Stimulated activated CD8-positive, alpha-beta memory T cell treated with anti-CD3 and anti-CD28 coated beads, Interleukin-7, amount 100 ng/mL, for 1 hour (primary cell): Measurements from ENCODE around the gene RXFP1.
"Not testable (repeated sequence)": the region's sequence is repeated elsewhere in the genome, so short reads cannot be mapped to it uniquely, and the experiment has no call there.

Source experiments
- DNase-seq, 2 donors: peaks; one replicate each; pipeline ENCODE4 v3.0.0-alpha.2; 2020; ENCODE audit warnings: low read depth in 2 of 2

The RXFP1 gene

DNA sequence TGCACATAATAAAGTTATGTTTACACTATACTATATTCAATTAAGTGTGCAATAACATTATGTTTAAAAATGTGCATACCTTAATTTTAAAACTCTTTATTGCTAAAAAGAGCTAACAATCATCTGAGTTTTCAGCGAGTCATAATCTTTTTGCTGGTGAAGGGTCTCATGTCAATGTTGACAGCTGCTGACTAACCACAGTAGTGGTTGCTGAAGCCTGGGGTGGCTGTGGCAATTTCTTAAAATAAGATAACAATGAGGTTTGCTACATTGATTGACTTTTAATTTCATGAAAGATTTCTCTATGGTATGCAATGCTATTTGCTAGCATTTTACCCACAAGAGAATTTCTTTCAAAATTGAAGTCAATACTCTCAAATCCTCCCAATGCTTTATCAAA, 91.4 kb downstream of the RXFP1 start:
- DNase-seq, result no peak

DNA sequence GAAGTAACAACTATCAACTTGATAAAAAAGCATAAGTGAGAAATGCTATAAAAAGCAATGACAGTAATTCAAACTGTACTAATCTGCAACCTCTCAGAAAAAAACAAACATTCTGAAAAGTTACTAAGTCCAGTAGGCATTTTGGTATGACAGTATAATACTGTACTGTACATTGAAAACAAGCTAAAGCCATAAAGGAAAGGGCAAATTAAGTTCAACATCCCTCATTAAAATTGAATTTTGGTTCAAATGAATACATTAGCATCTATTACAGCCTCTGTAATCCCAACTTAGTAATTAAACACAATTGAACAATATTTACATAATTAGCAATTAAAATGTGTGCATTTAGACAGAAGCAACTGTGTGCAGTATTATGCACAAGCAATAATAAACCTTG, 96.3 kb downstream of the RXFP1 start:
- DNase-seq, result no peak

DNA sequence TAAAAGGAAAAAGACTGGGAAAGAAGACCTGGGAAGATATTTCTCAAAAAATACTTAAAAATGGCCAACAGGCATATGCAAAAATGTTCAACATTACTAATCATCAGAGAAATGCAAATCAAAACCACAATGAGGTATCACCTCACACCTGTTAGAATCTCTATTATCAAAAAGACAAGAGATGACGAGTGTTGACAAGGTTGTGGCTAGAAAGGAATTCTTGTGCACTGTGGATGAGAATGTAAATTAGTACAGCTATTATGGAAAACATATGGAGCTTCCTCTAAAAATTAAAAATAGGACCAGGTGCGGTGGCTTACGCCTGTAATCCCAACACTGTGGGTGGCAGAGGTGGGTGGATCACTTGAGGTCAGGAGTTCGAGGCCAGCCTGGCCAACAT, 100.0 kb downstream of the RXFP1 start:
- no peak for DNase-seq

DNA sequence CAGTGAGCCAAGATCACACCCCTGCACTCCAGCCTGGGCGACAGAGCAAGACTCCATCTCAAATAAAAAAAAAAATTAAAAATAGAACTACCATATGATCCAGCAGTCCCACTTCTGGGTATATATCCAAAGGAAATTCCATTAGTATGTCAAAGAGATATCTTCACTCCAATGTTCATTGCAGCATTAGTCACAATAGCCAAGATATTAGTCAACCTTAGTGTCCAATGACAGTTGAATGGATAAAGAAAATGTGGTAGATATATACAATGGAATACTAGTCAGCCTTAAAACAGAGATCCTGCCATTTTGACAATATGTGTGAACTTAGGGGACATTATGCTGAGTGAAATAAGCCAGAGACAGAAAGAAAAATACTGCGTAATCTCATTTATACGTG, 100.6 kb downstream of the RXFP1 start:
- DNase-seq, result no peak

DNA sequence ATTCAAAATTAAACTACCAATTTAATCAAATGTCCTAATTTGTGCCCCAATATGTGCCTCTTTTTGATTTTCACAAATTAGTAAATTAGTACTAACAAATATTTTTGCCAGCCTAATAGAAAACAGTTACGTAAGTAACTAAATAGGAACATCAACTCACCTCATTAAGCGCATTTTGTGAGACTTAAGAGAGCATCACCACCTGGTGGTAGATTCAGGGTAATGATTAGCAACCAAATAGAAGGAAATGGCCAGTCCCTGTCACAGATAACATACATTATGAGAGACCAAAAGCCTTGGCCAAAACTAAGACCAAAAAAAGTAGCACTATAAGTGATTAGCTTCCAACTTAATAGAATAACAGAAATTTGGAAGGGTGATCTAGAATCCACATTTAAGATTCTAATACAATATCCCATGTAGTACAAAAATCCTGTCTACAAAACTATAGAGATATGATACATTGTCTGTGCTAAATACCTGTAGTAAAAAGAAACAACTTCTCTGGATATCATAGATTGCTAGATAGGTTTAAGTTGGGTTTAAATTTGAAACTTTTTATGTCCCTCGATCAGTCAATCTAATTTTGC, 103.3 kb downstream of the RXFP1 start:
- DNase-seq, result no peak

DNA sequence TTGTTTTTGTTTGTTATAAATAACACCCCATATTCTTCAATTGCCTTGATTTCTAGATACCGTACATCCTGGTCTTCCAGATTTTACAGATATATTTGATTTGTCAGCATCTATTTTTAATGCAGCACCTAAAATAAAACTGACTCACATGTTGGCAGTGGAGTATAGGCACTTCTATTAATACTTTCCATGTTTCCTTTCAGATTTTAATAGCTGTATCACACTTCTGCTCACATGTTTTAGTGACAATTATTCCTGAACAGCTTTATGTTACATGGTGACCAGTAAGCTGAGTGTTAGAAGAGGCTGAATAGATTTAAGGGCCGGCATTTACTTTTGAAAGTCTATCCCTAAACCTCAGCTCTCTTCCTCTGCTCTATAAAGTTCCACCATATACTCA, 103.9 kb downstream of the RXFP1 start:
- DNase-seq, result no peak

DNA sequence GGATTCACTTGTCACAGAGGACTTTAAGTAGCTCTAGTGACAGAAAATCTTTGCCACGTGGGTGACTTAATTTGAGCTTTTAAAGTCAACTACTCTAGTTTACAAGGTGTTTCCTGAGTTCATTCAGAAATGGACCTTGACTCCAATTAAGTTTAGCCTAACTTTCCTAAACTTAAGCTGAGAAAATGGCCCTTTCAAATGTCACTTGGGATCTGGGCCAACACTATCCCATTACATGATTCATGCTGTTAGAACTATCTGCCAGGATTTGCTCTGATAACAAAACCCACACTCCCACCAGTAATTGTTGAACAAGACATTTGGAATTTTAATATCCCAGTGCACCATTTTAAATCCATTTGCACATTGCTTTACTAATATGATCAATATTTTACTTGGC, 109.2 kb downstream of the RXFP1 start:
- no peak for DNase-seq

DNA sequence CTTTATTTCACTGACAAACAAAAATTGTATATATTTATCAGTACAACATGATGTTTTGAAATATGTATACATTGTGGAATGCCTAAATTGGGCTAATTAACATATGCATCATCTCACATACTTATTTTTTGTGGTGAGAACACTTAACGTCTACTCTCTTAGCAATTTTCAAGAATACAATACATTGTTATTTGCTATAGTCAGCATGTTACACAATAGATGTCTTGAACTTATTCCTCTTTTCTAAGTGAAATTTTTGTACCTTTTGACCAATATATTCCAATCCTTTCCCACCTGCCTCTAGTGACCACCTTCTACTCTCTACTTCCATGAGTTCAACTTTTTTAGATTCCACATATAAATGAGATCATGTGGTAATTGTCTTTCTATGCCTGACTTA, 114.9 kb downstream of the RXFP1 start:
- DNase-seq, result no peak

DNA sequence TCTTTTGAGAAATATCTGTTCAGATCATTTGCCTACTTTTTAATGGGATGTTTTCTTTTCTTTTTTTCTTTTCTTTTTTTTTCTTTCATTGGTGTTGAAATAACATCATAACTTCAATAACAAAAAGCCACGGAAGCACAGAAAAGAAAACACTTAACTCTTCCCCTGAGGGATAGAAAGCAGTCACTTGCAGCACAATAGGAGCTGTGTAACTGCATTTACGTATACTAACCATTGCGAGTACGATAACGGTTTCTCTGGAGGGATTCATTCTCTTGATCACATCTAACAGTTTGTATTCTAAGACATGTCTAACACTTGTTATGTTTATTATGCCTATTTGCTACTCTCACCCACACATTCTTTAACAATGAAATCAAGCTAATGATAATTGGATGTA, 122.7 kb downstream of the RXFP1 start:
- no peak for DNase-seq

DNA sequence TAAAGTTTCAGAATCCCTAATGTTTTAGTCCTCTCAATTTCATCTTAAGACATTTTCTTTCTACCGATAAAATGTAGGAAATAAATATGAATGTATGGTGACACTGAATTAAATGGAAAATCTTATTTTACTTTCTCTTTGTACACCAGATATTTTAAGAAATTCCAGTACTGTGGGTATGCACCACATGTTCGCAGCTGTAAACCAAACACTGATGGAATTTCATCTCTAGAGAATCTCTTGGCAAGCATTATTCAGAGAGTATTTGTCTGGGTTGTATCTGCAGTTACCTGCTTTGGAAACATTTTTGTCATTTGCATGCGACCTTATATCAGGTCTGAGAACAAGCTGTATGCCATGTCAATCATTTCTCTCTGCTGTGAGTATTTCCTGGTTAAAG, 123.1 kb downstream of the RXFP1 start:
- DNase-seq, result no peak

DNA sequence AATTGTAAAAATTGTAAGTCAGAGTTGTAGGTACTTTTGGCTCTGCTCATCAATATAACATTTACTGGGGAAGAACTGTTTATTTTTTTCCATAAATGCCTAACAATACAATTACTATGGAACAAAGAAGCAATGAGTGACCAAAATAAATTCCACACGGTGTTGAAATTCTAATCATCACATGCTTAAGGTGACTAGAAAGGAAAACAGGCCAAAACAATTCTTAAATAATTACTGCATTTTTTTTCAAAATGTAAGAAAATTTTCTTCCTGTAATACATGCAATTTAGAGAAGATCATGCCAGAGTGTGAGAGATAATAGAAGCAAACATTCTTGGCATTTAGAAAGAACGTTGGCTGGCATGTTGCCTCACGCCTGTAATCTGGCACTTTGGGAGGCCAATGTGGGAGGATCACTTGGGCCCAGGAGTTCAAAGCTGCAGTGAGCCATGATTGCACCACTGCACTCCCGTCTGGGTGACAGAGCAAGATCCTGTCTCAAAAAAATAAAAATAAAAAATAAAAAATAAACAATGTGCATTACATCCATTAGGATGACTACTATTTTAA, 127.5 kb downstream of the RXFP1 start:
- no peak for DNase-seq

DNA sequence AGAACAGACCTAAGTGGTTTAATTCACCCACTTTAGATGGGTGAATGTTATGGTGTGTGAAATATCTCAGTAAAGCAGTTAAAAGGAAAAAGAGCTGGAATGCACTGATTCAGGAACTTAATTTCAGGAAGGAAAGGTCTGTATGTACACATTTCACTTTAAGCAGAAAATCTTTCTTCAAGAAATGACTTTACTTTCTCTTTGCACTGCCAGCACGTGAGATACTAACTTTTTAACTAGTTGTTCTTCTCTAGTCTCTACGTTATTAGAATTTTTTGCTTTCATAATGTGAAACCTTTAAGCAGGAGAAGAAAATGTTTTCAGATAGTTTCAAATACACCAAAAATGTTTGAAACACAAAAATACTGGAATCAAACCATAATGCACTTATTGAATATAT, 131.2 kb downstream of the RXFP1 start:
- no peak for DNase-seq

DNA sequence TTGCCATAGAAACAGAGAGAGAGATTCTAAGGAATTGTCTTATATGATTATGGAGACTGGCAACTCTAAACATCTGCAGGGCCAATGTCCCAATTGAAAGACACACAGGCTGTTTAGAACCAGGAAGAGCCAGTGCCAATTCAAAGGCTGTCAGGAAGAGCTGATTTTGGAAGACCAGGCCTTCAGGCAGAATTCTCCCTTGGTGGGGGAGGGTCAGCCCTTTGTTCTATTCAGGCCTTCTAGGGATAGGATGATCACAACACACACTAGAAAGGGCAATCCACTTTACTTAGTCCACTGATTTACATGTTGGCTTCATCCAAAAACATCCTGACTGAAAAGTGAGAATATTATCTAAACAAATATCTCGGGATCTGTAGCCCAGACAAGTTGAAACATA, 134.8 kb downstream of the RXFP1 start:
- DNase-seq, result no peak

DNA sequence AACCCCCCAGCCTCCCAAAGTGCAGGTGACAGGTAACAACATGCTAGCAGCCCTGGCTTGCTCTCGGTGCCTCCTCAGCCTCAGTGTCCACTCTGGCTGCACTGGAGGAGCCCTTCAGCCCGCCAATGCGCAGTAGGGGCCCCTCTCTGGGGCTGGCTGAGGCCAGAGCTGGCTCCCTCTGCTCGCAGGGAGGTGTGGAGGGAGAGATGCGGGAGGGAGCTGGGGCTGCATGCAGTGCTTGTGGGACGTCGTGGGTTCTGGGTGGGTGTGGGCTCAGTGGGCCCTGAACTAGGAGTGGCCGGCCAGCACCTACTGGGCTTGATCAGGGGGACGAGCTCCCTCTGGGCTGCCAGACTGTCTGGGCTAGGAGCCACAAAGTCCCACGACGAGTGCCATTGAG, 135.6 kb downstream of the RXFP1 start:
- DNase-seq, result no peak

DNA sequence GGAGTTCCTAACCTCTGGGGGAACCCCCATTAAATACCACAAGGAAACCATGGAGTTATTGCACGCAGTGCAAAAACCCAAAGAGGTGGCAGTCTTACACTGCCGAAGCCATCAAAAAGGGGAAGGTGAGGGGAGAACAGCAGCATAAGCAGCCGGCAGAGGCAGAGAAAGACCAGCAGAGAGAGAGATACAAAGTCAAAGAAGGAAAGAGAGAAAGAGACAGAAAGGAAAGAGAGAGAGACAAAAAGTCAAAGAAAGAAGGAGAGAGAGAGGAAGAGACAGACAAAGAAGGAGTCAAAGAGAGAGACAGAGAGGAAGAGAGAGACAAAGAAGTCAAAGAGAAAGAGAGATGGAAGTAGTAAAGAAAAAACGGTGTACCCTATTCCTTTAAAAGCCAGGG, 141.6 kb downstream of the RXFP1 start:
- DNase-seq, result not testable (repeated sequence)

DNA sequence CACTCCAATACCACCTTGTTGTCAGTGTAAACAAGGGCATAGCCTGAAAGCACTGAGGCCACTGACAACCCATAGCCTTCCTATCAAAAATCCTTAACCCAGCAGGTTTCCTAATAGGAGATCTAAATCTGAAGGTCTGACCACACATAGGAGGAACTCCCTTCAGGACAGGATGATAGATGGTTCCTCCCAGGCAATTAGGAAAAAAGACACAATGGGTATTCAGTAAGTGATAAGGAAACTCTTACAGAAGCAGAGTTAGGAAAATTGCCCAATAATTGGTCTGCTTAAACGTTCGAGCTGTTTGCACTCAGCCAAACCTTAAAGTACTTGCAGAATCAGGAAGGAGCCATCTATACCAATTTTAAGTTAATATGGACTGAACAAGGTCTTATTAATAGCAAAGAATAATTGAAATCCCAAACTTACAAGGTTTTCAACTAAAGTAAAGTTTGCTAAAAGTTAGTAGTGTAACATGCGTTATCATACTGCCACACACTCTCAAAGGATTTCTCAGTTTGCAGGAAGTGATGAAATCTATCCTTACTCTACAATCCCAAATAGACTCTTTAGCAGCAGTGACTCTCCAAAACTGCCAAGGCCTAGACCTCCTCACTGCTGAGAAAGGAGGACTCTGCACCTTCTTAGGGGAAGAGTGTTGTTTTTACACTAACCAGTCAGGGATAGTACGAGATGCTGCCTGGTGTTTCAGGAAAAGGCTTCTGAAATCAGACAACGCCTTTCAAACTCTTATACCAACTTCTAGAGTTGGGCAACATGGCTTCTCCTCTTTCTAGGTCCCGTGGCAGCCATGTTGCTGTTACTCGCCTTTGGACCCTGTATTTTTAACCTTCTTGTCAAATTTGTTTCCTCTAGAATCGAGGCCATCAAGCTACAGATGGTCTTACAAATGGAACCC, 142.3 kb downstream of the RXFP1 start:
- not testable (repeated sequence) for DNase-seq

DNA sequence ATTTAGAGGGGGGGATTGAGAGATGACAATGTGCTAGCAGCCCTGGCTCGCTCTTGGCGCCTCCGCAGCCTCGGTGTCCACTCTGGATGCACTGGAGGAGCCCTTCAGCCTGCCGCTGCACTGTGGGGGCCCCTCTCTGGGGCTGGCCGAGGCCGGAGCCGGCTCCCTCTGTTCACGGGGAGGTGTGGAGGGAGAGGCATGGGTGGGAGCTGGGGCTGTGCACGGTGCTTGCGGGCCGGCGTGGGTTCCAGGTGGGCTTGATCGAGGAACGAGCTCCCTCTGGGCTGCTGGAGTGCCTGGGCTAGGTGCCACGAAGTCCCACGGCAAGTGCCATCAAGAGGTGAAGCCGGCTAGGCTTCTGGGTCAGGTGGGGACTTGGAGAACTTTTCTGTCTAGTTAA, 143.1 kb downstream of the RXFP1 start:
- no peak for DNase-seq

DNA sequence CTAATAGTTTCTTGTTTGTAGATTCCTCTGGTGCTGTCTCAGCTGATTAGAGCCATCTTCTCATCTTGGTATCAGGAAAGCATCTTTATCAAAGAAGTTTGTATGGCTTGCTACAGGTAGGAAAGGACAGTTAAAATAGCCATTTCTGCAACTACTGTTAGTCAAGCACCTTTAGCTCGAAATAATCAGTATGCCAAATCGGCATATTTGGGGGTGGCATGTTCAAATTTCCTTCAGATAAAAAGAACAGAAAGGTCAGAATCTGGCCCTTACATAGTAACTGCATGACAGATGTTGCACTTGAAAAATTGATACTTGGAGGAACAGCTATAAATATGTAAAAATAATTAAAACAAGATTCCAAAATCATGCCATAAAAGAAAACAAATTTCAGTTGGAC, 145.2 kb downstream of the RXFP1 start:
- DNase-seq, result no peak

DNA sequence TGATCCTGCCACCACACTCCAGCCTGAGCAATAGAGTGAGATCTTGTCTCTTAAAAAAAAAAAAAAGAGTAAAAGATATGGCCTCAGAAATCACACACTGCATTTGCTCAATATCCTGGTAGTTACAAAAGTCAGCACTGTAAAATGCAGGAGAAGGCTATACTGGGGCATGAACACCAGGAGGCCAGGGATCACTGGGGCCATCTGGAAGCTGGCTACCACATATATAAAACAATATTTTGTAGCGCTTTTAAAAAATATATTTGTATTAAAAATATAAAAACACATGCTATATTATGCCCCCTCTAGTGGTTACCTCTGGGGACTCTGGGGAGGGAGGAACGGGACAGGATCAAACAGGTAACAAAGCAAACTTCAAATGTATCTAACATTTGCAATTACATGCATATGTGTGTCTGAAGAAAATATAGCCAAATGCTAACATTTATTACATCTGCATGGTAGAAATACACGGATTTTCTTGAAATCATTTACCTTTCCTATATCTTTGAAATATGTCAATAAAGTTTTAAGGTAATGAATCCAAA, 146.0 kb downstream of the RXFP1 start:
- DNase-seq, result no peak

DNA sequence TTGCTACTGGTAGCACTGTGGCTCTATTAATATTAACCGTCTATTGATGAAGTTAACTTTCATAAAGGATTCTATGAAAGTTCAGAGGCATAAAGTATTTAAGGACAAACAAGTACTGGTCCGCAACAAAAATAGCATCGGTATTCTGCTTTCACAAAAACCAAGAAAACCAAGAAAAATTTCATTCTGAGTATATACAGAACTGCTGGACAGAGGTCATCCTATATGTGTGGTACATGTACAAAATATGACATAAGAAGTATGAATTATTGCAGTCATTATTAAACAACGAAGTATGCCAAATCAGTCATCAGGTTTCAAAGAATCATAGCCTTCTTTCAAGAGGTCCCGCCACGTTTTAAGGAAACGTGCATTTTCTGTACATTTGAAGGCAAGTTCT, 147.6 kb downstream of the RXFP1 start:
- DNase-seq, result no peak

DNA sequence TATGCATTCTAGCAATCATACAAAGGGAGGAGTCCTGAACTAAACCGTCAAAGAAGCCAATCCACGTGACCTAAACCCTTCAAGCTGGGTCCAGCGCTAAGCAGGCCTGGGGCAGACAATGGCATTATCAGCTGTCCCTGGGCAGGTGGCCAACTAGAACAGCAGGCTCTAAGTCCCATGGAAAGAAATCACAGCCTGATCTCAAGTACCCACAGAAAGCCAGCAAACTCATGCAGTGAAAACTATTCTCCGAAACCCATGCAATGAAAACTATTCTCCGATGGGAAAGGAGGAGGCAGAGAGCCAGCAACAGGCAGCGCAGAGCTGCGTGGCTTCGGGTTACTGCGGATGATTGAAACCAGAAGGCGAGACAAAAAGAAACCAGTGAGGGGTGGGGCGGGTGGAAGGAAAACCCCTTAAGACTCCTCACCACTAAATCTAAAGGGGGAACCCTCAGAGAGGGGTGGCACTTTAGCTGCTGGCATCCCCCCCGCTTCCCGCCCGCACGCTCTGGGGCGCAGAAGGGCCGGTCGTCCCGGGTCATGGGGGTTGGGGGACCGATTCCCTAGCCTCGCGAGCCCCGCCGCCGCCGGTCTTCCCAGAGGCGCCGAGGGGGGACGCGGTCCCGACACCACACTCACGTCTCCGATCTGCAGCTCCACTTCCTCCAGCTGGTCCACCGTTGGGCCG, 149.4 kb downstream of the RXFP1 start:
- DNase-seq, result peak in 1 of 2 donors; percentile 8

DNA sequence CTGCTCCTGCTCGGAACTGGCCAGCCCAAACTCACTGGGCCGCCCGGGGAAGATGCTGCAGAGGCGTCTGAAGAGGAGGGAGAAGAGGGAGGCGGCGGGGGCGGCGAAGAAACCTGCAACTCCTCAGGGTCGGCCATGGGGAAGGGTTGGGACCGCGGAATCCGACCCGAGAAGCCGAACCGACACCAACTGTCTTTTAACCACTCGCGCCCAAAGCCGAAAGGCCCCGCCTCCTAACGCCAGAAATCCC, 149.9 kb downstream of the RXFP1 start, which contains the start of gene C4orf46:
Gene C4orf46, minus strand, starts transcription at position 223 of the 250 bp plus-strand sequence. Its CDS starts 86 bp downstream, at position 137.
- no peak for DNase-seq
